GM18858 (cell line): Measurements from ENCODE around the gene RNASEH1.
"Not testable (repeated sequence)": the region's sequence is repeated elsewhere in the genome, so short reads cannot be mapped to it uniquely, and the experiment has no call there.

Source experiments
- ATAC-seq: cut with Tn5 transposase; IDR thresholded peaks from one replicate; pipeline ENCODE4 v1.9.1; 2021; ENCODE audit not compliant: unreplicated experiment

The RNASEH1 gene

DNA sequence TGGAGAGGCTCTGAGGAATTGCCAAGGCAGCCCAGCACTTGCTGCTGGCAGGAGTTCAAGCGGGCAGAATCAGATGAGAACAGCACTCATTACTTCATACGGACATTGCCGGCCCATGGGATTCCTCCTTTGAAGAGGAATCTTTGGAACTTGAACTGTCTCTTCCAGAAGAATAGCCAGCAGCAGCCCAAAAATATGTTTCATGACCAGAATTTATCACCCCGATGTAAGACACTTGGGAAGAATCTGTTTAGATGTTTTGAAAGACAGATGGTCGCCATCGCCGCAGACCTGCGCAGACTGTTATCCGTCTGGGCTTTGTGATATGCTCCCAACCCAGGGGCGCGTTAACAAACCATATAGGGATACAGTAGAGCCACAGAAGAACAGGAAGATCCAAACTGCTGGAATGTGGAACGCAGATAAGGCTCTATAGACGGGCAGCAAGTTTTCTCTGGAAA lies 35.1 kb downstream of the RNASEH1 start:
- no peak for ATAC-seq

DNA sequence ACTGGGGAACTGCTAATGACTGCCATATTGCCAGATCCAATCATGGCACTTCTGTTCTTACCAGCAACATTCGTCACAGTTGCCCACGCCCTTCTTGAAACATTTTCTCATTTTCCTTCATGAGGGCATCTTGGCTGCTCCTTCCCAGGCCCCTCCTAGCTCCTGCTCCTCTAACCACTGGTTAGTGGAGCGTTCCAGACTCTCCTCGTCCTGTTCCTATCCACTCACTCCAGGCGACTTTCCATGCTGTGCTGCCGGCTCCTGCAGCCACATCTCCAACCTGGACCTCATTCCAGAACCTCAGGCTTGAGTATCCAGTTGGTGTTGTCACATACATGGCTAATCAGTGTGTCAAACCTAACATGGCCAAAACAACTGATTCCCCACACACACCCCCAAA lies 37.5 kb downstream of the RNASEH1 start:
- ATAC-seq = no peak

DNA sequence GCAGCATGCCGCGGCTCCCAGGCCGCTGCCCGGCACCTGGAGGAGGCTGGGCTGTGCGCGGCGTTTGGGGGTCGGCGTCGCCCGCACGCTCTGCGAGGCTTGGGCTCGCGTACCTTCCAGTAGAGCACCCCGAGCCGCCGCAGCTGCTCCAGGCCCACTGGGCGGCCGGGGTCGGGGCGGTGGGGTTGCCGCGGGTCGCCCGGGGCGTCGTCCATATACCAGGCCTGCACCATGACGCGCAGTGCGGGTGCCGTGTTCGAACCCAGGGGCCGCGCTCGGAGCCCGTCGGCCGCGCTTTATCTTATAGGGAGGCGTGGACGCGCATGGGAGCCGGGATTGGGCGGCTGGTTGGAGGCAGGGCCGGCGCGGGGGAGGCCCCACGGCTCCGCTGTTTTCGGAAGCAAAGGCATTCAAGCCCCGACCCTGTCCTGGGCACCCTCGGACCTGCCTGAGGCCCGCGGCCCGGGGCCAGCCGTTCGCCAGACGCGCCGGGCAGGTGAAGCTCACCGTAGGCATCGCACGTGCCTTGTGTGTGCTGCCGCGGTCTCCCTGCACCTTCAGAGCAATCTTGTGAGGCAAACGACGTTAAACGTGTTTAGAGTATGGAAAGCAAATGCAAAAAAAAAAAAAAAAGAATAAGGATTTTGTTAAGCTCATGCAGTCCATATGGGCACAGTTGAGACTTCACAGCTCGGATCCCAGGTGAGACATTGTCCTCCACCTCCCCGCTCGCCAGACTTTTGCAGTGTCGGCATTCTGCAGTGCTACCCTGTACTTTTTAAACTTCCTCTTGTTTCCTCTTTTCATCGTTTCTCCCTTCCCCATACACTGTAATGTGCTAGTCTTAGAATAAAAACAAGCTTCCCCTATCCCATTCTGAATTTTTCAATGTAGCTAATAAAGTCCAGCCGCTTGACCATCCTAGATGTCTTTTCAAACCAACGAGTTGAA lies 38.6 kb downstream of the RNASEH1 start, which contains the start of gene ADI1:
ADI1 (minus strand) TSS at position 277 of the 951 bp plus-strand sequence; CDS start at position 233, 44 bp downstream.
- peak; percentile 45 for ATAC-seq

DNA sequence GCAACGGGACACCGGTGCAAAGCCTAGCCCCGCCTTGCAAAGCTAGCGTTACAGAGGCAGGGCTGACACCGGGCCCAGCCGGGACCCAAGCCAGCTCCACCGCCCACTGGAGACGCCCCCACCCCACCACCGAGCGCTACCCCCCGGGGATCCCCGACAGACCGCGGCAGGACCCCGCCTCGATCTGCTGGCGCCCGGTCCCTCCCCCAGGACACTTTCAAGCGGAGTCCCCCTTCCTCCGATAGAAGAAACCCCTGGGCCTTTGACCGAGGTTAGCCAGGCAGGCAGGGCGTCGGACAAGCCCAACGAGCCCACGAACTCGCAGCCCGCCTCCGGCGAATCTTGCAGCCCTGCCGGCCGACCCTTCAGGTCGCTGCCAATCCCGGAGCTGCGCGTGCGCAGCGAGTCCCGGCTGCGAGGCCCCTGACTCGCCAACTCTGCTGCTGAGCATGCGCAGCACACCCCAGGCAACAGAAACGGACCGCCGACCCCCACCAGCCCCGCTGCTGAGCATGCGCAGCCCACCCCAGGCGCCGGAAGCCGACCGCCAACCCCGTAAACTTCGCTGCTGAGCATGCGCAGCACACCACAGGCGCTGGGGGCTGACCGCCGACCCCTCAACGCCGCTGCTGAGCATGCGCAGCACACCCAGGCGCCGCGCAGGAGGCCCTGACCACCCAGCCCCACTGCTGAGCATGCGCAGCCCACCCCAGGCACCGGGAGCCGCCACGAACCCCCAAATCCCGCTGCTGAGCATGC lies 39.5 kb downstream of the RNASEH1 start:
- peak; percentile 79 for ATAC-seq

DNA sequence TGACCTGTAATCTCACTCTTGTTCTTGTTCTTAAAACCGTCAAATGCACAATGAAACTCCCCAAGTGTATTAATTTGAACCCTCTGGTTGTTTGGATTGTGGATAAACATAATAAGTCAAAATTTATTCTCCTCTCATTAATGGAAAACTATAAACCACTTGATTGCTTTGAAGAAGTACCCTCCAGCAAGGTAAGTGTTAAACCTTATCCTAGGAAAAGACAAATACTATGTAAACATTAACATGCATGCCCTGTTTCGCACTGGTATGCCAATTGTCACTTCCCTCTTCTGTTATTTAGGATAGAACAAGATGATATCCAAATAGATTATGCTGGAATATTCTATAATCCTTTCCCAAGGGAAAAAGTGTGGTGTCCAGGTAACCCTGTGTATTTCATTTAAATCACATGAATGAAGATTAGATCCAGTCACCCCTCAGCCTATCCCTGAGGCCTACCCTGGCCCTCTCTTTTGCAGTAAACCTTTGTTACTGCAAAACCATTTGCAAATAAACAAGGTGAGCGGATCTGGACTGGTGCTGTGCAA lies 40.1 kb downstream of the RNASEH1 start:
- no peak for ATAC-seq

DNA sequence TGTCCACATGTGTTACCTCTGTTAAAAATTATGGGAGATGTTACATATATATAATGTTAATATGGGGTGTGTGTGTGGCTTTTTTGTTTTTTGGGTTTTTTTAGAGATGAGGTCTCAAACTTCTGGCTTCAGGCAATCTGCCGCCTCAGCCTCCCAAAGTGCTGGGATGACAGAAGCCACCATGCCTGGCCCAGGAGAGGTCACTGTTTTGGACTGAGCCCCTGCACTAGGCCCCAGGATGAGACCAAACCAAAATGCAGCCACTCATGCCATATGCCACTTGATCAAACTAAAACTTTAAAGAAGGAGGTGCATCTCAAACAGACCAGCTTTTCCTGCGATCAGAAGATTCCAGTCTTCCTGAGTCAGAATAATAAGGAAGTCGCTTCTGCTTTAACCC lies 41.3 kb downstream of the RNASEH1 start:
- ATAC-seq = no peak

DNA sequence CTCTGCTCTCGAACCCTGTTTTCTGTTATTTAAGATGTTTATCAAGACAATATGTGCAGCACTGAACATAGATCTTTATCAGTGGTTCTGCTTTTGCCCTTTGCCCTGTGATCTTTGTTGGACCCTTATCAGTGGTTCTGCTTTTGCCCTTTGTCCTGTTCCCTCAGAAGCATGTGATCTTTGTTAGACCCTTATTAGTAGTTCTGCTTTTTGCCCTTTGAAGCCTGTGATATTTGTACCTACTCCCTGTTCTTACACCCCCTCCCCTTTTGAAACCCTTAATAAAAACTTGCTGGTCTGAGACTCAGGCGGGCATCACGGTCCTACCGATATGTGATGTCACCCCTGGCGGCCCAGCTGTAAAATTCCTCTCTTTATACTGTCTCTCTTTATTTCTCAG lies 42.7 kb downstream of the RNASEH1 start:
- not testable (repeated sequence) for ATAC-seq

DNA sequence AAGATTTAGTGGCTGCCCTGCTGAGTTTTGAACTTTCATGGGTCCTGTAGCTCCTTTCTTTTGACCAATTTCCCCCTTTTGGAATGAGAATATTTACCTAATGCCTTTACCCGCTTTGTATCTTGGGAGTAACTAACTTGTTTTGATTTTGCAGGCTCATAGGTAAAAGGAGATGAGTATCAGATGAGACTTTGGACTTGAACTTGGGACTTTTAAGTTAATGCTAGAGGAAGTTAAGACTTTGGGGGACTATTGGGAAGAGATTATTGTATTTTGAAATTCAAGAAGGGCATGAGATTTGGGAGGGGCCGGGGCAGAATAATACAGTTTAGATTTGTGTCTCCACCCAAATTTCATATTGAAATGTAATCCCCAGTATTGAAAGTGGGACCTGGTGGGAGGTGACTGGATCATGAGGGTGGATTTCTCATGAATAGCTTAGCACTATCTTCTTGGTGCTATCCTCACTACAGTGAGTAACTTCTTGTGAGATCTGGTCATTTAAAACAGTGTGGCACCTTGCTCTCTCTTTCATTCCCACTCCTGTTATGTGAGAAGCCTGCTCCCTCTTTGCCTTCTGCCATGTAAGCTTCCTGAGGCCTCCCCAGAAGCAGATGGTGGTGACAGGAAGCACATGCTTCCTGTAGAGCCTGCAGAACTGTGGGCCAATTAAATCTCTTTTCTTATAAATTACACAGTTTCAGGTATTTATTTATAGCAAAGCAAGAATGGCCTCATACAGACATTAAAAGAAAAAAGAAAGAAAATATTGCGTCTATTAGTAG lies 44.9 kb downstream of the RNASEH1 start:
- no peak for ATAC-seq

DNA sequence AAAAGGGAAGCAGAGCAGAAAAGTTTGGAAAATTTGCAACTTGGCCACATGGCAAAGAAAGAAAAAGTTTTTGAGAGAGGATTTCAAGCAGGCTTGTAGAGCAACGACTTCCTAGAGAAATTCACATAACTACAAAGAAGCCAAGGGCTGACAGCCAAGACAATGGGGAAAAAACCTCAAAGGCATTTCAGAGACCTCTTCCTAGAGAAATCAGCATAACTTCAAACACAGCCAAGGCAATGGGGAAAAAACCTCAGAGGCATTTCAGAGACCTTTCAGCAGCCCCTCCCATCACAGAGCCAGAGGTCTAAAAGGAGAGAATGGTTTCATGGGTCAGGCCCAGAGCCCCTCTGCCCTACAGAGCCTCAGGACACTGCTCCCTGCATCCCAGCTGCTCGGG lies 46.0 kb downstream of the RNASEH1 start:
- no peak for ATAC-seq

DNA sequence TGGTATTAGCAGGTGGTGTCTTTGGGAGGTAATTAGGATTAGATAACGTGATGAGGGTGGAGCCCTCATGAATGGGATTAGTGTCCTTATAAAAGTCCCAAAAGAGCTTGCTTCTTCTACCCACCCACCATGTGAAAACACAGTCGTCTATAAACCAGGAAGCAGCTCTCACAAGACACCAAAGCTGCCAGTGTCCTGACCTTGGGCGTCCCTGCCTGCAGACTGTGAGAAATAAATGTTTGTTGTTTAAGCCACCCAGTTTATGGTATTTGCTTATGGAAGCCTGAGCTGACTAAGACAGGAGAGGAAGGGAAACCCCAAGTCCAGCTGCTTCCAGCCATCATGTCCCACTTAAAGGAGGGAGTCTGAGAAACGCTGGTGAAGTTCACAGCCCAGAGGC lies 52.4 kb downstream of the RNASEH1 start:
- no peak for ATAC-seq

DNA sequence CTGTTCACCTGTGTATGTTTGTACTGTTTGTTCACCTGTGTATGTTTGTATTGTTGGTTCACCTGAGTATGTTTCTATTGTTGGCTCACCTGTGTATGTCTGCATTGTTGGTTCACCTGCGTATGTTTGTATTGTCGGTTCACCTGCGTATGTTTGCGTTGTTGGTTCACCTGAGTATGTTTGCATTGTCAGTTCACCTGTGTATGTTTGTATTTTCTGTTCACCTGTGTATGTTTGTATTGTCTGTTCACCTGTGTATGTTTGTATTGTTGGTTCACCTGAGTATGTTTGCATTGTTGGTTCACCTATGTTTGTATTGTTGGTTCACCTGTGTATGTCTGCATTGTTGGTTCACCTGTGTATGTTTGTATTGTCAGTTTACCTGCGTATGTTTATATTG lies 53.4 kb downstream of the RNASEH1 start:
- no peak for ATAC-seq

DNA sequence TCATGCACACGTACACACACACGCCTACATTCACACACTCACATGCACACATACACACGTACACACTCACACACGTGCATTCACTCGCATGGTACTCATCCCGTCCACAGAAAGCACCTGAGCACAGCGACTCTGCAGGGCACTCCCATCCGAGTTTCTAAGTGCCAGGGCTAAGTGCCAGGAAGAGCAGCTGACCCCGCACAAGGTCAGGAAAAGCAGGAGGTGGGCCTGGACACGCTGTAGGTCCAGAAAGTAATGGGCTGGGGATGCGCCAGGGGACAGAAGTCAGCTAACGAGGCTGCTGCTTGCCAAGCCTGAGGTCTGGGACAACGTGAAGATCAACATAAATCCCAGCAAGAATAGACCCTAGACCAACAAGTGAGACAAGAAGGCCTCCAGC lies 54.6 kb downstream of the RNASEH1 start:
- ATAC-seq = no peak

DNA sequence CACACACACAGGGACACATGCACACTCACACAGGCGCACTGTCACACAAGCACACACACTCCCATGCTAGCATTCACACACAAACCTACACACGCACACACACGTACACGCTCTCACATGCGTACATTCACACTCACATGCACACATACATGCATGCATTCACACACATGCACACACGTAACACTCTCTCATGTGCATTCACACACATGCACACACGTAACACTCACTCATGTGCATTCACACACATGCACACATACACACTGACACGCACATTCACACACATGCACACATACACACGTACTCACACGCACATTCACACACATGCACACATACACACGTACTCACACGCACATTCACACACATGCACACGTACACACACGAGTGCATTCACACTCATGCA lies 55.1 kb downstream of the RNASEH1 start:
- ATAC-seq = no peak

DNA sequence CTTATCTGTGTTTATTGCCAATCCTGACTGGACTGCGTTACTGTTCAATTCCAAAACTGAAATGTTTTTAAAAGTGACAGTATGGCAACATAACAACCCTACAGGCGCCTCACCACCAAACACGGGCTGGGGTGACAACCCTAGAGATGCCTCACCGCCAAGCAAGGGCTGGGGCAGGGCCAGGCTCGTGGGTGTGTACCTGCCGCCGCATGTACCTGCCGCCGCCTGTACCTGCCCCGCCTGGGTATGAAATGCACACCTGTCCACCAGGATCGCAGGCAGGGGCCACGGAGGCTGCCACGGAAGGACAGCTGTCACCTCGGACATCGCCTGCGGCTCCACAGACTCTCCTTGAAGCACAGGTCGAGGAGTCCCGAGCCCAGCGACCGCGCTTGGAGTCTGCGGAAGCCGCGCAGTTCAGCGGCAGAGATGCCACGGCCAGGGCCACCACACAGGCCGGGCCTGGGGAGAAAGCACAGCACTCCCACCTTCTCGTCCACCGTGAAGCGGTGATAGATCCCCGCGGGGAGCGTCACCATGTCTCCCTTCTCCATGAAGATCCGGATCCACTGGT lies 57.7 kb downstream of the RNASEH1 start:
- ATAC-seq = no peak

DNA sequence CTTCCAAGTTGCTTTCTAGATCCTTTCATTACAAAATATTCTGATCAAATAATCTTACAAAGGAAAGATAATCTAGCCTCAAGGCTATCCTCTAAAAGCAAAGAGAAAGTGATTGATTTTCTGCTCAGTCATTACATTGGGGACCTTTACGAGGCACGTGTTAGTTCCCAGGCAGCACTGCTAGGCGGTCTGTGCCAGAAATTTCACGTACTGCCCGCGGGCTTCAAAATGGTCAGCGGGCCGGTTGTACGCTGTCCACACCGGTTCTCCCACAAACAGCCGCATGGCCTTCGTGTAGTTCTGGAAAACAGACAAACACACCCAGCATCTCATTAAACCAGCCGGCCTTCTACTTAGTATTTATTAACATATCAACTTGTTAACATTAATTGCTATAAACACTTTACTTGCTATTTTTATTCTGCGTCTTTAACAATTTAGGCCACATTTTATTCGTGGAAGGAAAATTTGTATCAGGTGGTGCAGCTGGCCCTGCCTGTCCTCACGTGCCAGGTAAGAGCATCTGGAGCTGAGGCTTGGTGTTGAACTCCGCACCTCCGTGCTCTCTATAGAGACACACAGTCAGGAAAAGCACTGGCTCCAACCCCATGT lies 59.2 kb downstream of the RNASEH1 start:
- no peak for ATAC-seq

DNA sequence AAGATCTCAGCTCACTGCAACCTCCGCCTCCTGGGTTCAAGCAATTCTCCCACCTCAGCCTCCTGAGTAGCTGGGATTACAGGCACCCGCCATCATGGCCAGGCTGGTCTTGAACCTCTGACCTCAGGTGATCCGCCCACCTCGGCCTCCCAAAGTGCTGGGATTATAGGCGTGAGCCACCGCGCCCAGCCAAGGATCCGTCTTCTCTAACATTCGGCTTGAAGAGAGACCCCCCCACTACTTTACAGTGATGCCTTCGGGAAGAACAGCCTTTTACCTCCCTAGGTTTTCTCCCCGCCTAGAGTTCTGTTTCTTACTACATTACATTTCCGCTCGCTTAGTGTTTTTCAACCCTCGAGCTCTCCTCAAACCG lies 61.4 kb downstream of the RNASEH1 start:
- not testable (repeated sequence) for ATAC-seq
